Ovary (tissue), 9 donors: ENCODE measurements around the gene AFAP1L2. TPM values are rescaled to one million over a fixed set of nuclear protein-coding genes. Genes with fewer than 3 reads are reported as not detected.

Source experiments
- DNase-seq, 5 donors: peaks; one replicate each; pipeline ENCODE4 v3.0.0-alpha.2; 2019 to 2020
- H3K27ac ChIP-seq, 2 donors: fragments of 200-600 bp; one replicate each; pipeline versions ENCODE4 v1.5.1 to v1.8.0; 2019 to 2022
- H3K27me3 ChIP-seq: fragments of 200-600 bp; one replicate; pipeline ENCODE4 v1.8.0; 2022
- H3K36me3 ChIP-seq: fragments of 200-600 bp; sonication (generic); one replicate; pipeline ENCODE4 v1.5.1; 2019
- H3K4me1 ChIP-seq: one replicate; pipeline ENCODE4 v1.8.1; 2013; ENCODE audit warnings: mild to moderate bottlenecking, moderate library complexity; ENCODE audit not compliant: insufficient read depth
- H3K4me3 ChIP-seq: fragments of 200-600 bp; sonication (generic); one replicate; pipeline ENCODE4 v1.5.1; 2017
- H3K9me3 ChIP-seq, 2 donors: fragments of 200-600 bp in 1 of 2; sonication (generic) in 1 of 2; one replicate each; pipeline versions ENCODE4 v1.5.1 to v1.8.1; 2013 to 2019; ENCODE audit warnings: mild to moderate bottlenecking in 1 of 2, moderate library complexity in 1 of 2
- CTCF ChIP-seq, 3 donors: fragments of 450-650 bp in 2 of 3; fragments of 200-600 bp in 1 of 3; IDR thresholded peaks; one replicate each; pipeline versions ENCODE4 v1.5.1 to v1.8.0; 2016 to 2022; ENCODE audit warnings: antibody characterized with exemption in 3 of 3, mild to moderate bottlenecking in 1 of 3
- EP300 ChIP-seq: sonication (generic); formaldehyde crosslinking; IDR thresholded peaks from one replicate; pipeline ENCODE4 v1.6.1; 2017; ENCODE audit warnings: antibody characterized with exemption
- POLR2A ChIP-seq: fragments of 450-650 bp; IDR thresholded peaks from one replicate; pipeline ENCODE4 v1.6.1; 2017; ENCODE audit warnings: antibody characterized with exemption, mild to moderate bottlenecking, moderate library complexity
- WGBS, 3 donors: extraction: QIAGEN DNeasy Blood & Tissue Kit in 1 of 3; methylation state at CpG; one replicate each; pipeline versions ENCODE4 v1.1.5 to v1.1.7; 2013 to 2017; 5-methylcytosine and 5-hydroxymethylcytosine counted together
- intact Hi-C, 4 donors: fragments of 100-400 bp; cut with DNase I; formaldehyde crosslinking; loops; one replicate each; pipeline versions ENCODE4 v1.11.0 to v1.15.1; 2022 to 2023
- polyA plus RNA-seq, 2 donors: library from polyadenylated mRNA; stranded (reverse); fragments of 200-250 nt in 1 of 2; fragments of 350-450 nt in 1 of 2; fragmentation: Illumina TruSeq in 1 of 2; extraction: RNeasy Lipid Tissue Mini Kit (QIAGEN cat#74804) in 1 of 2; gene quantifications; one replicate each; pipeline ENCODE4 v1.2.3, GENCODE V29; 2013 to 2014
- total RNA-seq, 7 donors: library from RNA; depleted of rRNA in 2 of 7; stranded (reverse); fragments of >200 nt in 2 of 7; fragmentation: NEBNext Ultra II Directional in 3 of 7; extraction: Animal tissue kit (Norgen Biotek cat#: 25700) in 3 of 7; gene quantifications; one replicate each; pipeline versions ENCODE4 v1.1.0 to v1.2.4, GENCODE V29; 2016 to 2023
- donor health status: DM: no; HTN: no; CAD: no; lungs with moderate emphysema.
- donor health status: DM: no; HTN: no; CAD: no.
- donor health status: Bipolar disorder and iron deficiency.
- donor health status: DM: yes; HTN: yes; CAD: no.
- donor health status: DM: no; HTN: no; CAD: no.
- donor health status: DM: yes; HTN: yes; CAD: no.

Gene AFAP1L2
- total and polyA plus RNA-seq, 9 donors = 9.8 to 53.7 (median 23.3) TPM

GRCh38 chr10:114306116-114306973 is 98.0 kb downstream of the AFAP1L2 start:
- H3K27ac ChIP-seq = no peak overlapping the region
- no peak overlapping the region for H3K4me3 ChIP-seq
- WGBS, 3 donors = 87 to 91% (median 89%) methylated on average over 14 to 18 of the region's 19 CpGs
- no peaks in the 10 kb centered on the region for H3K27me3 ChIP-seq
- no peak for DNase-seq
- no peaks in the 10 kb centered on the region for H3K9me3 ChIP-seq
- TF ChIP-seq CTCF (IDR thresholded peaks at IDR 0.05) = no peak
- no peak for TF ChIP-seq EP300
- TF ChIP-seq POLR2A = no peak
- H3K4me1 ChIP-seq = peaks cover 3% of the 10 kb centered on the region
- intact Hi-C loops = loop anchor here in 2 of 4 donors (5.0 to 10.0 kb wide), 5 partner anchors 98 to 241 kb away; partner anchors contain the start of gene AFAP1L2 (in 1 of the 2)
- H3K36me3 ChIP-seq = no peaks in the 10 kb centered on the region

GRCh38 chr10:114305521-114305925 is 98.8 kb downstream of the AFAP1L2 start:
- H3K27me3 ChIP-seq = no peaks in the 10 kb centered on the region
- 89 to 92% (median 89%) methylated on average over 18 of the region's 18 CpGs for WGBS, 3 donors
- H3K27ac ChIP-seq = no peak overlapping the region
- no peaks in the 10 kb centered on the region for H3K36me3 ChIP-seq
- intact Hi-C loops = loop anchor here in 2 of 4 donors (5.0 to 10.0 kb wide), 5 partner anchors 99 to 242 kb away; partner anchors contain the start of gene AFAP1L2 (in 1 of the 2)
- no peak overlapping the region for H3K4me3 ChIP-seq
- H3K9me3 ChIP-seq = no peaks in the 10 kb centered on the region
- H3K4me1 ChIP-seq = peaks cover 3% of the 10 kb centered on the region
- no peak for DNase-seq
- TF ChIP-seq POLR2A (no peak), CTCF (IDR thresholded peaks at IDR 0.05) (no peak), EP300 (no peak)

GRCh38 chr10:114304571-114305421 is 99.5 kb downstream of the AFAP1L2 start:
- intact Hi-C loops = loop anchor here (5.0 to 10.0 kb wide), 7 partner anchors 100 to 243 kb away; partner anchors contain the start of gene AFAP1L2 (in 1 of the 4)
- DNase-seq = peak; percentile 30 to 58 (median 53)
- Histone ChIP-seq H3K4me1 (peaks cover 3% of the 10 kb centered on the region), H3K4me3 (peak overlapping the region; percentile 17), H3K27ac (no peak overlapping the region), H3K36me3 (no peaks in the 10 kb centered on the region), H3K27me3 (no peaks in the 10 kb centered on the region), H3K9me3 (no peaks in the 10 kb centered on the region)
- 11 to 26% (median 14%) methylated on average over 35 to 41 of the region's 41 CpGs for WGBS, 3 donors
- no peak for TF ChIP-seq EP300
- TF ChIP-seq POLR2A = no peak
- TF ChIP-seq CTCF (IDR thresholded peaks at IDR 0.05) = no peak

DNA sequence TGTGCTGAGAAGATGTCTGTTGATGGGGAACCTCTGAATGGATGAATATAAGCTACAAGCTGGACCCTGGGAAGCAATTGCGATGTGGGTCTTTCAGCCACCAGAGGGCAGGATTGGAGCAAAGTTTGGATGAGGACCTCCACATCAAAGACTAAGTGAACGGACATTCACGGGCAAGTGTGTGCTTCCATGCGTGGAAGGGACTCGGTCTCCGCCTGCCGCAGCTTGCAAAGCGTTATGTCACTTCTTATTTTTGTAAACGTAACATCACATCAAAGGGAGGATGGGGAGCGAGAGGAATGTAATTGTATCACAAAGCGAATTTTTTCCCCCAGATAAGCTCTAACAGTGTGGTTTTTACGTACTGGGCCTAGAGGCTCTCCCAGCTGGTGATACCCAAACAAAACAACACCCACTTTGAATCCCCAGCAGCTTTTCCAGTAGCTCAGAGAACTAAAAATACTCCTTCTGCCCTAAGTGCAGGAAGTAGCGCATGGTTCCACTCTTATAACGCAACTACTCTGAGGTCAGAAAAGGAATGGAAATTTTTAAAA is 100.2 kb downstream of the AFAP1L2 start:
- peak; percentile 81 to 89 (median 85) for TF ChIP-seq CTCF (IDR thresholded peaks at IDR 0.05)
- TF ChIP-seq EP300 = no peak
- no peak for TF ChIP-seq POLR2A

More for the DNA sequence above, 100.2 kb downstream of the AFAP1L2 start:
- peak; percentile 88 to 93 (median 90) for DNase-seq
- Histone ChIP-seq H3K27ac (peak overlapping the region in 1 of 2 donors; percentile 2), H3K4me1 (peaks cover 3% of the 10 kb centered on the region), H3K27me3 (no peaks in the 10 kb centered on the region), H3K36me3 (no peaks in the 10 kb centered on the region), H3K9me3 (no peaks in the 10 kb centered on the region), H3K4me3 (peak overlapping the region; percentile 17)
- intact Hi-C loops = loop anchor here in 3 of 4 donors (5.0 to 10.0 kb wide), 7 partner anchors 101 to 243 kb away; partner anchors contain the start of gene AFAP1L2 (in 1 of the 3)
- WGBS, 3 donors = 1 to 2% (median 1%) methylated on average over 14 of the region's 14 CpGs
